GM12891 (cell line): ENCODE results near the gene PSMB10.

Experiments
- PAX5 ChIP-seq: IDR thresholded peaks from 2 replicates; pipeline ENCODE4 v1.6.1; 2011; ENCODE audit warnings: low read length, moderate library complexity, mild to moderate bottlenecking; ENCODE audit not compliant: insufficient read depth, severe bottlenecking
- POLR2A ChIP-seq: IDR thresholded peaks from 2 replicates; pipeline ENCODE4 v1.6.1; 2011; ENCODE audit warnings: low read depth, low read length, control low read depth
- POLR2AphosphoS5 ChIP-seq: IDR thresholded peaks from 2 replicates; pipeline ENCODE4 v1.6.1; 2011; ENCODE audit warnings: low read depth, low read length, control low read depth
- POU2F2 ChIP-seq: IDR thresholded peaks from 2 replicates; pipeline ENCODE4 v1.6.1; 2011; ENCODE audit warnings: low read depth, mild to moderate bottlenecking, control low read depth, low read length, moderate library complexity
- TAF1 ChIP-seq: IDR thresholded peaks from 2 replicates; pipeline ENCODE4 v1.6.1; 2011; ENCODE audit warnings: low read depth, low read length, control low read depth

GRCh38 chr16:67979955-67980678, 43.5 kb upstream of the PSMB10 start, which contains the start of gene DPEP3:
- no peak for TF ChIP-seq TAF1
- no peak for TF ChIP-seq POLR2A
- TF ChIP-seq POLR2AphosphoS5: no peak
- no peak for TF ChIP-seq PAX5
- TF ChIP-seq POU2F2: no peak
